ENCODE measurements around the gene SLC10A7.

The SLC10A7 gene

DNA sequence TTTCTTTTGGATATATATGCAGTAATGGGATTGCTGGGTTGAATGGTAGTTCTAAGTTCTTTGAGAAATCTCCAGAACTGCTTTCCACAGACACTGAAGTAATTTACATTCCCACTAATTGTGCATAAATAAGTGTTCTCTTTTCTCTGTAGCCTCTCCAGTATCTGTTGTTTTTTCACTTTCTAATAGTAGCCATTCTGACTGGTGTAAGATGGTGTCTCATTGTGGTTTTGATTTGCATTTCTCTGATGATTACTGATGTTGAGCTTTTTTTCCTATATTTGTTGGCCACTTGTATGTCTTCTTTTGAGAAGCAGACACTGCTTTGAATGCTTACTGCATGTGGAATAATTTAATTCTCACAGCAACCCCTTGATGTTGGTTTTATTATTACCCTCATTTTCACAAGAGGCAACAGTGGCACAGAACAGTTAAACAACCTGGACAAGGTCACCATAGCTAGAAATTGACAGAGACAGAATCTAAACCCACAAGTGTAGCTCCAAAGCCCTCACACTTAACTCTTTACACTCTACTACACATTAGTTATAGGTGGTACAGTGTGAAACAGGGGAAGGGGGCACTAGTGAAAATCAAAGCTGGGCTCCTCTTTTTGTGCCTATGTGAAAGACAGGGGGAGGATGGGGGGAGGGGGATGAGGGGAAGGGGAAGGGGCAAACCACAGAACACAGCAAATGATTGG is 211.3 kb downstream of the SLC10A7 start:
- DNase-seq (ENCODE audit: low spot score): no peak

DNA sequence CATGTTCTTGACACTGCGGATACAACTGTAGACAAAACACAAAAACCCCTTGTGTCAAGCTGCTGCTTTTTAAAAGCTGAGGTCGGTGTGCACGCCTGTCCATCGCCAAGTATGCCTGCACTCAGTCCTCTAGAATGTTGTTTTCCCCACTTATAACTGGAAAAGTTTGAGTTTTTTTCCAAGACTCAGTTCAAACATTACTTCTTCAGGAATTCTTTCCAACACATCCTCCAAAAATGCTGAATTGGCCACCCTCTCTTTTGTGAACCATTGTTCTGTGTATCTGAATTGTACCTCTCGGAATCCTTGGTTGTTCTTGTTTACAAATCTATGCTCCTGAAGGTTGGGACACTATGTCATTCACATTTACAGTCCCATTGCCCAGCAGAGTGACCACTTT is 212.8 kb downstream of the SLC10A7 start:
- DNase-seq (ENCODE audit: low spot score): no peak

DNA sequence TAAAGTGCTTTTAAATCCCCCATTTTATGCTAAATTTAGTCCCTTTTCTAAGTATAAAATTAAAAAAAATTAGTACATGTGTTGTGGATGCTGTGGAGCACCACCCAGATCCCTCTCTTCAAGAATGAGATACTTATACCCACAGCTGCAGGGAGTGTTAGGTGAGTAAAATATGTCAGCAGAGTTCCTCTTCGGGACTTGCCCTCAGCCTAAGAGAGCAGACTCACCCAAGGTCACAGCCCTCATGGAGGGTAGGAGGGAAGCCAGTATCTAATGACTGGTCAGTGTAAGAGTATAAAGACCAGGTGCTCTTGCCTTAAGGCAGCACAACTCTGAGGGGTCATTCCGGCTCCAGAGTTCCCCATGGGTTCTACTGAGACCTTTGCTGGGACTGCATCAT is 218.9 kb downstream of the SLC10A7 start:
- DNase-seq (ENCODE audit: low spot score): no peak

DNA sequence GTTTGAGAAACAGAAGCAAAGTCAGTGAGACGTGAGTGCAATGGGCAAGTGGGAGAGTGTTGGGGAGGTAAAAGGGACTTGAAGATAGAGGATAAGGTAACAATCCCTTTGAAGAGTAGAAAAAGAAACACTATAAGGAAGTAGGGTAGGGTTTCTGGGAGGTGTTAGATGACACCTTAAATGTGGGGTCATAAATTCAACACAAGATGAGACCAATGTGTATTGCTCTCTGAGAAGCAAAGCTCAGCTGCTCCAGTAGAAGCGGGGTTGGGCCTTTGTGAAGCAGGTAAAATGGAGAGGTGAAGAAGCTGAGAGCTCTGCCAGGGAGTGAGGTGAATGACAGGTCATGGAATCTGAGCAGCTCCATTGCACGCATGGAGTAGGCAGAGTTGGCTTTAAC is 222.1 kb downstream of the SLC10A7 start:
- DNase-seq (ENCODE audit: low spot score): no peak

DNA sequence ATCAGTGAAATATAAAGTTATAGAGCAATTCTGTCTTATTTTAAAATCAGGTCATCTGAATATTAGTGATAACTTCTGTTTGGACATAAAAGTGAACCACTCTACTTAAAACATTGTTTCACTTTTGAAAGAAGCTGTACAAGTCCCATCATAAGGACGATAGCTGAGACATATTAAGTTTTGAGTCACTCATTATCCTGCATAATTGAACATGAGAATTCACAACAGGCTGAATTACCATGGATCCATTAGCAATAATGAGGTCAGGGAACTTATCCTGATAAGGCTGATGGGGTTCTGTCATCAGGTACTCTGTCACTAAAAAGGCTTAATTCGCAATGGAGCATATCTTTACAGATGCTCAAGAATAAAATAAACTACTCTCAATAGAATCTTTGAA is 227.0 kb downstream of the SLC10A7 start:
- no peak for DNase-seq (ENCODE audit: low spot score)

DNA sequence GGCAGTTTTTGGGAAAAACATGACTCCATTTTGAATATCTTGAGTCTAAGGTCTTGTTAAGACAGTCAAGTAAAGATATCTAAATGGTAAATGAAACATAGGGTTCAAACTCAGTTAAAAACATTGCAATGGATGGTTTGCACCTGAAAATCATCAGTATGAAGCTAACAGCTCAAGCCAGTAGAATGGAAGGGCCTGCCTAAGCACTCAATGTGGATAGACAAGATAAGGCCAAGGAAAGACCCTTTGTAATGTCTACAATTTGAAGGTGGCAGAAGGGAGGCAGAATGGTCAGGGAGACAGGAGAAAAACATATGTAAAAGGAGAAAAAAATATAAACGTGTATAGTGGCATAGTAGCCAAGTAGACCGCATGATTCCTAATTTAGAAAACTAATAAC is 229.2 kb downstream of the SLC10A7 start:
- no peak for DNase-seq (ENCODE audit: low spot score)

DNA sequence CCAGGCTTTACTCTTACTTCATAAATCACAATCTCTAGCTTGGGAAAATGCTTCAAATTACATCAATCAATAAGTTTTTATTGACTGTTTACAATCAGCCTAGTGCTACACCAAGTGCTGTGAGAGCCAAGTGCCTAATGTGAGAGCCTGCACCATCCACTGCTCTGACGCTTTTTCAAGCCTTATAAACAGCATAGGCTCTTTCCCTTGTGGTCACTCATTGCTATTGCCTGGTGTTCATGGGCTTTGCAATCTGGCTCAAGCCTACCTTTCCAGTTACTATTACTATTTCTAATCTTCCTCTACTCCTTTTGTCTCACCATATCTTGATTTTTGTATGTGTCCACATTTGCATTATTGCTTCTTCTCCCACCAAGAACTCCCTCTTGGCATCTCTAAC is 230.4 kb downstream of the SLC10A7 start:
- DNase-seq (ENCODE audit: low spot score): no peak

DNA sequence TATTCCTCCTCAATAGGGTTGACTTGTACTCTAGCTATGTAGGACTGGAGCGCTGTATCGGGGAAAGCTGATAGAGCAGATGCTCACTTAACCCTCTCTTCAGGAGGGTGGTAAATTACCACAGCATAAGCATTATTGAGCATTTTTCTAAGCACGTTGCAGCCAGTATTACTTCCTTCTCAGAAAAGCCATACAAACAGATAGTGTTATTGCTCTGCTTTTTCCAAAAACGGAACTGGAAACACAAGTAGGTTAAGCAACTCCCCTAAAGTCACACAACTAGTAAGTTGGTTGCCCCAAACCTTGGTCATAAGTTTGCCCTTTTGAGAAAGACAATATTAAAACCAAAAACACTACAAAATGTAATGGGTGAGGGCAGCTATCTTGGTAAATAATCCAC is 233.5 kb downstream of the SLC10A7 start:
- no peak for DNase-seq (ENCODE audit: low spot score)

DNA sequence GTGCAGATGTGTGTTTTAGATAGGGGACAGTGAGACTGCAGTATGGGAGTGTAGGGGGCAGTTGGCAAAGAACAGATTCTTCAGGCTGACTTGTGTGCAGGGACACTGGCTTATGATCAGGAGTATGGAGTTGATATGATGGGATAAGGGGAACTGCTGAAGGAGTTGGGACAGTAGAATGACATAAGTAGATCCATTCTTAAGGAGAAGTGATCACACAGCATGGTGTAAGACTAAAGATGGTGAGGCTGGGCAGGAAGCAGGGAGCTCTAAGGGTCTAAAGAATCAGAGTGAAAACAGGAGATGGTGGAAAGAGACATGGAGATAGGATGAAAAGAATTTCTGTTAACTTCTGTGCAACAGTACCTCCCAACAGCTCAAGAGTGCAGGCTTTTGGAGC is 236.7 kb downstream of the SLC10A7 start:
- no peak for DNase-seq (ENCODE audit: low spot score)

DNA sequence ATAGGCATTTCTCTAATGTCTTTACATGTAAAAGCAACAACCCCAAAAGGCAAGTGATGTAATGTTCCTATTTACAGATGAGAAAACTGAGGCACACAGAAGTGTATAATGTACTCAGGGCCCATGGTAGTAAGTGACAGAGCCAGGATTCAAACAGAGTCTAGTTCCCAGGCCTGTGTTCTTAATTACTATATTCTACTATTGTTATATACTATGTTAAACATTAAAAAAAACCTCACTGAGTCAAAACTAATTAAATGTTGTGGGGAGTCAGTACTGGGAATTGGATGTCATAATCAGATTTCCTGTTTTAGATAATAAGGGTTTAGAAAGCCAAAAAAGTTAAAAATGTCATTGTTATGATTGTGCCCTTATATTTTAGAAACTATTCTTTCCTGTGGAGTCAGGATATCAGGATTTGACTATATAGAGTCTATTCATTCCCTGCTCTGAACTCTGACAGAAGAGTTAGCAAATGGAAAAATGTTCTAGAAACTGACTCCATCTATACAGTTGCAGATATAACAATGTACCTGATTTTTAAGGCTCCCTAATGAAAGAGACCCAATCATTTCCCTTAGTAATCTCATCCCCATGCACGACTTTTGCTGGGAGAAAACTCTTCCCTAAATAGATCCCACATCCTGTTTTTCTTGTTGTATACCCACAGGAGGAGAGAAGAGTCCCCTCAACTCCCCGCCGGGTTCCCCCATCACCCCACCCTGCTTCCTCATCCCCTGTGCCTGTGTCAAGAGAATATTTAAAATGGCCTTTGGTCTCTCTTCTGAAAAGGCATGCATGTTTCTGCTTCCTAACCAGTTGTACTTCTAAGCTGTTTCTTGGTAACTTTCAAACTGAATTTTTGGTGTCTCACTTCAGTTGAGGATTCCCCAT is 237.7 kb downstream of the SLC10A7 start:
- DNase-seq (ENCODE audit: low spot score): no peak

DNA sequence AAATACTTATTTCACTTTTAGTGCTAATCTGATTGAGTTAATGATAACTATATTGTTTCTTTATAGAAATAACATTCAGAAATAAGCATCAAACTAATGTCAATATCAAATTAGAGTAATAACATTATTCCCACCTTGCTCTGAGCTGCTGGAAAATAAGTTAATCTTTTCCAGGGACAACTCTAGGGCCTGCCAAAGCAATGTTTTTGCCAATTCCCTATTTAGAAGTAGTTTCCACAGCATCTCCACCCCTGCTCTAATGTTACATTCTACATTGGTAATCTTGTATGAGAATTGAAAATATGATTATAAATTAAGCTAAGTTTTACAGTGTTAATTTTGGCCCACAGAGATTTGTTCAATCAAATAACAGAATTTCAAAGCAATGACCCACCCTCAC is 239.1 kb downstream of the SLC10A7 start:
- no peak for DNase-seq (ENCODE audit: low spot score)

DNA sequence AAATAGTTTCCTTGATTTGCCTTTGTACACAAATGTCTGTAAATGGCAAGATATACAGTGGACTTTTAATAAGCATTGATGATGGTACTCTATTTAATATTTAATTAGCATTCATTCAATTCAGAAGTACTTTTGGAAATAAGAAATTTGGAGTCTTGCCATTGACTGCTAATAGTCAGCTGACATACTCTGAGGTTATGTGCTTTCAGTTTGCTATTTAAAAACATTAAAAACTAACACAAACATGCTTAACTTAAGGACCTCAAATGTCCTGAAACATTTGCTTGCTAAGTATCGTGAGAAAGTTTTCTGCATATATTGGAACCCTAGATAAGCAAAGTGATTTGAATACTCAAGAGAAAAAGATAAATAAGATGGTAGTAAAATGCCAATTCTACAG is 242.8 kb downstream of the SLC10A7 start:
- DNase-seq (ENCODE audit: low spot score): no peak

DNA sequence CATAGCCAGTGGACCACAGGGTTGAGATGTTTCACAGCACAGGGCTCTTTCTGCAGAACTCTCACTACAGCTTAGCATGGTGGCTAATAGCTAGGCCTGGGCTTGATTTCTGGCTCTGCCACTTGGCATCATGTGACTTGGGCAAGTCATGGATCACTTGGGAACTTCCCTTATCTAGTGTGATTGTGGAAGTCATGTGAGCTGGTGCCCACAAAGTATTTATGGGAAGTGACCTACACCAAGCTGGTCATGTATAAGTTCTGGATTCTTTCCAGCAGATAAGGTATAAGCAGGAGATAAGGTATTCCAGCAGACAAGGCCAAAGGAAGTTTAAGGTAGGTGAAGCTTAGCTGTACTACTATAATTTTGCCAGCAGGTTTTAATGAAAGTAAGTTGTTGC is 246.4 kb downstream of the SLC10A7 start:
- no peak for DNase-seq (ENCODE audit: low spot score)

DNA sequence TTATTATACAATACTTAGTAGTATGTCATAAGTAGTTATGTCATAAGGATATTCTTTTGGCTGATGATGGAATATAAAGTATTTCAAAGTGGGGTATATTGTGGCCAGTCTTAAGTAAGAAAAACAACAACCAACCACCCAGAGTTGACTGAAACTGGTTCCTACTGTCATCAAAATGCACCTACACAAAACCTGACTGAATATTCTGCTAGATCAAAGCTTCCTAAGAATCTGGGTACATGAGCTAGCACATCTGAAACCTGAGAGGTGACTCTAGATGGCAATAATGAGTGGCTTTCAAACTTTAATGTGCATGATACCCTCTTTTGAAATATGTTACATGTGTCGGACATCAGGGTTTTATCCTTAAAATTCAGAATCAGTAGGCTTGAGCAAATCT is 247.0 kb downstream of the SLC10A7 start:
- no peak for DNase-seq (ENCODE audit: low spot score)

DNA sequence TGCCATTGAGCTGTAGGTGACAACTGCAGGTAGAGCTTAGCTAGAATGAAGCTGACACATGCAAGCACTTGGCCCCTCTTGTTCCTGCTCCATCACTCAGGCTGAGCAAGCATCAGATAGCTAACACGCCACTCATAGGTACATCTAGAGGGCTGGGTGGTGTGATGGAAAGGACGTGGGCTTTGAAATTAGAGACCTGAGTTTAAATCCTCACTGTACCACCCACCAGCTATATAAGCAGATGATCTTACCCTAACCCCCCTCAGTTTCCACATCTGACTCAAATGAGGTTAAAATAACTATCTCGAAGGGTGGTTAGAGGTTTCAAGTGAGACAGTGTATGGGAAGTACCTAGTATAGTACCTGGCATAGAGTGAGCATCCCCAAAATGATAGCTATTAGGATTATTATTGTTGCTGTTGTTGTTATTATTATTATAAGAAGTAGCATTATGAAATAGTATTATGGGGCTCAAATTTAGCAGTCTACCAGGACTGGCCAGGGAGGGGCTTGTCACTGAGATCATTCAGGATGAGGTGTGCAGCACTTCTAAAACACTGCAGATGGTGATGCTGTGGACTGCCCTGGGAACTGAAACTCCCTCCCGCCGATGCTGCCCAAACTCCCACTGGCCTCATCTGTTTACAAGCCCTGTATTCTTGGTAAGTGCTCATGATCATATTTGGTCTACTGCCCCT is 248.4 kb downstream of the SLC10A7 start:
- DNase-seq (ENCODE audit: low spot score): no peak

DNA sequence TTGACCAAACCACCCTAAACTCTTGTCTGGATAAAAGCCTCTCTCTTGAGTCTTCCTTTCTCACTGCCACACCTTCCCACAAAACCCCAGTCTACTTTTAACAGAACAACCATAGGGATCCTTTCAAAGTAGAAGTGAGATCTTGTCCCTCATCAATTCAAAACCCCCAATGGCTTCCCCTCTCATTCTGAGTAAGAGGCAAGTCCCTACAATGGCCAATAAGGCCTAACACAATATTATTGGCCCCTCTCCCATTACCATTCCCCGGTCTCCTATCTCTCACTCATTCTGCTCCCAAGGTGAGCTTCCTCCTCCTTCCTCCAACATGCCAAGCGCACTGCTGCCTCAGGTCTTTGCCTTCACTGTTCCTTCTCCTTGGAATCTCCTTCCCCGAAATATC is 250.3 kb downstream of the SLC10A7 start:
- DNase-seq (ENCODE audit: low spot score): no peak

DNA sequence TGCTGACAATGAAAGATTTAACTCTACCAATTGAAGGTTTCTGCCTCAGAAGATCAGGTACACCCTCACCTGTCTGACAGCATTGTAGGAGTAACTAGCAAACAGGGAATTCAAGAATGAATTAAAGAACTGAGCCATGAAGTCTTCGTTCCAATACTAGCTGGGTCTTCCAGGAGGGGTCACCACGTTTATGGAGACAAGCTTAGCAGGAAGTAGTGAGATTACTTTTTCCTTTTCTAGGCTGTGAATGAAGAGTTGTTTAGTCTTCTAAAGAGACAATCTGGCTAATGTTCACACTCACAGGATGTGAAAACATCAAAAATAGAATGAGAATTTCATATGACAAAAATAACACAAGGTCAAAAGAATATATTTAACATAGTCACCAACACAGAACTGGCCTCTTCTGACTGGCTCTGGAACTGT is 252.5 kb downstream of the SLC10A7 start:
- DNase-seq (ENCODE audit: low spot score): no peak

DNA sequence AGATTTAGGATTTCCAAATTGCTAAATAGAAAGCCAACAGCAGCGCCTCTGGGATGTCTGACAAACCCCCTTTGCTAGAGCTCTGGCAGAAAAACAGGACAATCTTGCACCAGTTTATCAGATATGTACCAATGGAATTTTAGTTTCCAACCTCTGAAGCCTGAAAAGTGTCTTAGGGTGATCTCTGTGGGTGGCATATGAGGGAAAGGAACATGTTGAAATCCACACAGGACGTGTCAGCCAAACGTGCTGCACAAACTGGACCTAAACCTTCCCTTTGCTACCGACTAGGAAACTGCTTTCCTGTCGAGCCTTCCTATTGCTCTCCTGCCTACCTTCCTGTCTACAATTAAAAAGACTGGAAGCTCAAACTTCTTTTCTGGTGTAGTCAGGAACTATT is 253.9 kb downstream of the SLC10A7 start:
- DNase-seq (ENCODE audit: low spot score): no peak

DNA sequence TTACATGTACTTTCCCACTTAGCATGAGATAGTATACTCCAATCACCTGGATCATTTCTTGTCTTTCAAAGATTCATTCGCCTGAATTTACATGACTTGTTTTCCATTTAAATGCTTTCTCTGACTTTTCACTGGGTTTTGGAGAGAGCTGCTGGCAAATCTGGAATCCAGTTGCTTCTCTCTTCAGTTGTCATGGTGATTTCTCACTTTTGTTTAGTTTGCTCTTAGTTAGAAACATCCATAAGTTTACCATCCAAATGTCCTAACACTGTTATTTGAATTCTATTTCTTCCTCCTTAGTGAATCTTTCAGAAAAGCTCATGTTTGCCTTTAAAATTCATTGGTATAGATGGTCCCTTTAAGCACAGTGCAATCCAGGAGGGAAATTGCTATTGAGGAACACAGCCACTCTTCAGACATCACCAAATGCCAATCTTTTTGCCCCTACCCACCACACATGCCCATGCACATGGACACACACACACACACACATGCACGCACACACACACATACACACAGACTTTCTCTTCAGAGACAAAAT is 255.7 kb downstream of the SLC10A7 start:
- DNase-seq (ENCODE audit: low spot score): no peak

DNA sequence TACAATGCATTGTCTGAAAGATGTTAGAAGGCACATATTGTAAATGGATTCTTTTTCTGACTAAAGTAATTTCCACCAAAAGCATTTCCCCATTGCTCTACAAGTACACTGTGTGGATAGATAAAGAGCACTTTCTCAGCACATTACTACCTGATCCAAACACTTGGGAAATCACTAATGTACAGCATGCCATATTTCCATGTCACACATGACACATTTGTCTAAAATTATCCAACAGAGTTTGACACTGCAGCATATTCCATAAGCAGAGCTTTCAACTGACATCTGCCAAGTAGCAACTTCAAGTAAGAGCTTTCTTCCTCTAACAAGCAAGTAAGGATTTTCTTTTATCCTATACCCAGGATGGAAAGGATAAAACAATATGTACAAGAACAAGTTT is 257.9 kb downstream of the SLC10A7 start:
- DNase-seq (ENCODE audit: low spot score): no peak

DNA sequence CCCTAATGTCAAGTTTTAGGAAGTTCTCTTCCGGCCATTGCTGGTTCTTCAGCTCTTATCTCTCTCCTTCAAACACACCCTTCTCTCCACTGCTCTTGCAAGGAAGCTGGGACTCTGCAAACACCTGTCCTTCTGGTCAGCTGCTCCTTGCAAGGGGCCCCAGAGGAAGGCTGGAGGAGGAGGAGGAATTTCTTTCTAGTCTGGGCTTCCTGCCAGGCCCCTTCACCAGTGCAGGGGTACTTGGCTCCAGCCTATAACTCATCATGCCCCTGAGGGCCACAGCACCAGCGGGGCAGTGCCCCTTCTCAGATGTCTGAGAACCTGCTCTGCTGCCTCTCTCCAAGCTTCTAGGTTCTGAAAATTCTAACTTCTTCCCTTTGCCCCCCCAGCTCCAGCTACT is 260.7 kb downstream of the SLC10A7 start:
- DNase-seq (ENCODE audit: low spot score): no peak

DNA sequence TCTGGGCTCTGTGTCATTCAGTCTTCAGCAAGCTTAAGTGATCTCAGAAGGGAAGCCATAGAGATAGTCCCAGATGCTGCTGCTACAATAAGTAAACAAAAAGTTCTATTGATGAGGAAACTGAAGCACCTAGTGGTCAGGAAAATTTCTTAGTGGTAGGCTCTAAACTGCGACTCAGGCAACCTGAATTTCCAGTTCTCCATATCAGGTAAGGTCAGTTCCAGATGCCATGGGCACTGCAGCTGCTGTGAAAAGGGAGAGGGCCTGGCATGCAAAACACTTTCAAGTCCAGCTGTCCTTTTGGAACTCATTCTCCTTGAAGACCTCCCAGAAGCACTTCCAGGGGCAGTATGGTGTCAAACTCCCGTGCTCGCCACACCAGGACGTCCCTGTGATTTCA is 261.2 kb downstream of the SLC10A7 start:
- DNase-seq (ENCODE audit: low spot score): no peak

DNA sequence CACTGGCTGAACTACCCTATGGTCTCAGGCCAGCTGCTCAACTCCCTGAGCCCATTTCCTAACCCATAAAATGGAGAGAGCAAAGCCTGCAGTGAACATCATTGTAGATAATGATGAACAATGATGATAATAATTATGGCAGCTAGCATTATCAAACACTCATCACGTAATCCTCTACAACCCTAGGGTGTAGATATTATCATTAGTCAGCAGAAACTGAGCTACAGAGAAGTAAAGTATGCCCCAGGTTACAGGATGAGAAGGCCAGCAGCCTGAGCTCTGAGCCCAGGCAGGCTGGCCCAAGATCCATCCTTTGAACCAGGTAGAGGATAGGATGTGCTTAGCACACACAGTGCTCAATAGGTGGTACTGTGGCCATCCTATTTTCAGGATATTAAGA is 264.2 kb downstream of the SLC10A7 start:
- no peak for DNase-seq (ENCODE audit: low spot score)

Data from SW480 (cell line).